ENCODE measurements around the gene AMDHD2. TPM values are rescaled to one million over a fixed set of nuclear protein-coding genes. Genes with fewer than 3 reads are reported as not detected.
"Not testable (repeated sequence)": the region's sequence is repeated elsewhere in the genome, so short reads cannot be mapped to it uniquely, and the experiment has no call there.

AMDHD2 gene
- total RNA-seq, 1 experiment from 2014 or later = 50.3 TPM

GRCh38 chr16:2577044-2577443 lies 56.9 kb downstream of the AMDHD2 start:
- H4K20me1 ChIP-seq (ENCODE audit: low read length); H3K4me2 ChIP-seq (ENCODE audit: low read length); H3K9me3 ChIP-seq (ENCODE audit: low read length); H3K4me1 ChIP-seq (ENCODE audit: insufficient read depth, low read length); H3K36me3 ChIP-seq (ENCODE audit: low read depth, low read length); H3K9me2 ChIP-seq (replicated peaks; ENCODE audit: low read length); CTCF ChIA-PET; DNase-seq; intact Hi-C loops (cut with micrococcal nuclease); POLR2A ChIA-PET (ENCODE audit: unreplicated experiment); H3K9ac ChIP-seq (ENCODE audit: low read length); BruUV-seq (replicated peaks); ATAC-seq; H3K27me3 ChIP-seq (ENCODE audit: low read length); H3F3A ChIP-seq (ENCODE audit: low read length, unreplicated experiment); H3K27ac ChIP-seq (ENCODE audit: low read length); H3K4me3 ChIP-seq (ENCODE audit: low read length); H3K79me2 ChIP-seq (ENCODE audit: low read length); H2AFZ ChIP-seq (ENCODE audit: low read length): not testable (repeated sequence)

DNA sequence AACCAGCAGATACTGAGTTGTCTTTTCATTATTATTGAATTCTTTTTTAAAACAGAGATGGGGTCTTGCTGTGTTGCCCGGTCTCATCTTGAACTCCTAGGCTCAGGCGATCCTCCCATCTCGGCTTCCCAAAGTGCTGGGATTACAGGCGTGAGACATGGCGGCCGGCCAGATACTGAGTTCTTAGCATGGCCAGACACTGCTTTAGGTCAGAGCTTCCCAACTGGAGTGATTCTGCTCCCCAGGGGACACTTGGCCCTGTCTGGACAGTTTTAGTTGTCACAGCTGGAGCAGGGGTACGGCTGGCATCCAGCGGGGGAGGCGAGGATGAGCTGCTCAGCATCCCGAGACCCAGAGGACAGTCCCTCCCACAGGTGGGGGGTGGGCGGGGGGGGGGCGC lies 58.7 kb downstream of the AMDHD2 start:
- CTCF ChIA-PET; H3F3A ChIP-seq (ENCODE audit: low read length, unreplicated experiment); H3K9me2 ChIP-seq (replicated peaks; ENCODE audit: low read length); H4K20me1 ChIP-seq (ENCODE audit: low read length); H3K36me3 ChIP-seq (ENCODE audit: low read depth, low read length); H2AFZ ChIP-seq (ENCODE audit: low read length); POLR2A ChIA-PET (ENCODE audit: unreplicated experiment); H3K4me2 ChIP-seq (ENCODE audit: low read length); DNase-seq; ATAC-seq; H3K9me3 ChIP-seq (ENCODE audit: low read length); BruUV-seq (replicated peaks); intact Hi-C loops (cut with micrococcal nuclease); H3K79me2 ChIP-seq (ENCODE audit: low read length); H3K27me3 ChIP-seq (ENCODE audit: low read length); H3K4me3 ChIP-seq (ENCODE audit: low read length); H3K4me1 ChIP-seq (ENCODE audit: insufficient read depth, low read length); H3K9ac ChIP-seq (ENCODE audit: low read length); H3K27ac ChIP-seq (ENCODE audit: low read length): not testable (repeated sequence)

GRCh38 chr16:2580143-2580542 lies 60.0 kb downstream of the AMDHD2 start:
- CTCF ChIA-PET; H3K9ac ChIP-seq (ENCODE audit: low read length); H2AFZ ChIP-seq (ENCODE audit: low read length); H4K20me1 ChIP-seq (ENCODE audit: low read length); H3K27ac ChIP-seq (ENCODE audit: low read length); DNase-seq; H3K4me2 ChIP-seq (ENCODE audit: low read length); H3K27me3 ChIP-seq (ENCODE audit: low read length); POLR2A ChIA-PET (ENCODE audit: unreplicated experiment); ATAC-seq; H3K36me3 ChIP-seq (ENCODE audit: low read depth, low read length); H3F3A ChIP-seq (ENCODE audit: low read length, unreplicated experiment); H3K4me3 ChIP-seq (ENCODE audit: low read length); H3K79me2 ChIP-seq (ENCODE audit: low read length); H3K9me3 ChIP-seq (ENCODE audit: low read length); intact Hi-C loops (cut with micrococcal nuclease); H3K9me2 ChIP-seq (replicated peaks; ENCODE audit: low read length); BruUV-seq (replicated peaks); H3K4me1 ChIP-seq (ENCODE audit: insufficient read depth, low read length): not testable (repeated sequence)

- H3K9ac ChIP-seq (ENCODE audit: low read length); H3K4me3 ChIP-seq (ENCODE audit: low read length); H3F3A ChIP-seq (ENCODE audit: low read length, unreplicated experiment); H3K36me3 ChIP-seq (ENCODE audit: low read depth, low read length); DNase-seq; H3K4me2 ChIP-seq (ENCODE audit: low read length); BruUV-seq (replicated peaks); H2AFZ ChIP-seq (ENCODE audit: low read length); H3K27me3 ChIP-seq (ENCODE audit: low read length); H3K9me2 ChIP-seq (replicated peaks; ENCODE audit: low read length); H3K79me2 ChIP-seq (ENCODE audit: low read length); CTCF ChIA-PET; ATAC-seq; H3K27ac ChIP-seq (ENCODE audit: low read length); POLR2A ChIA-PET (ENCODE audit: unreplicated experiment); H4K20me1 ChIP-seq (ENCODE audit: low read length); intact Hi-C loops (cut with micrococcal nuclease); H3K9me3 ChIP-seq (ENCODE audit: low read length); H3K4me1 ChIP-seq (ENCODE audit: insufficient read depth, low read length): not testable (repeated sequence)
These were observed 60.6 kb downstream of the AMDHD2 start for GRCh38 chr16:2580818-2581217.

Small RNA genes lying within 50 kb of the gene (microRNA-seq; reads per million reads assigned to microRNA genes)
- gene MIR3178 (ENCODE audit: unreplicated experiment) = not detected

Other genes starting within 250 kb of the AMDHD2 start
- 11.0 and 15.5 TPM in 2 replicates for gene ABCA3, start 179.6 kb upstream of the AMDHD2 start, total RNA-seq (2014; rRNA removed)
- 26.8 and 31.4 TPM in 2 replicates for gene CCNF, start 90.9 kb upstream of the AMDHD2 start, total RNA-seq (2014; rRNA removed)
- 35.5 and 44.9 TPM in 2 replicates for gene TEDC2, start 60.3 kb upstream of the AMDHD2 start, total RNA-seq (2014; rRNA removed)
- gene NTN3, start 49.1 kb upstream of the AMDHD2 start, total RNA-seq (2014; rRNA removed) = not detected in 2 replicates
- gene TBC1D24, start 45.2 kb upstream of the AMDHD2 start, total RNA-seq (2014; rRNA removed) = 11.3 and 15.2 TPM in 2 replicates
- 67.4 and 80.2 TPM in 2 replicates for gene ATP6V0C, start 6.4 kb upstream of the AMDHD2 start, total RNA-seq (2014; rRNA removed)
- gene CEMP1, start 11.0 kb downstream of the AMDHD2 start, total RNA-seq (2014; rRNA removed) = 0.46 TPM in 1 of 2 replicates, not detected in the other
- gene PDPK1, start 17.6 kb downstream of the AMDHD2 start, total RNA-seq (2014; rRNA removed) = 13.7 and 18.9 TPM in 2 replicates
- 52.2 and 62.1 TPM in 2 replicates for gene KCTD5, start 162.2 kb downstream of the AMDHD2 start, total RNA-seq (2014; rRNA removed)
- gene PRSS27, start 199.9 kb downstream of the AMDHD2 start, total RNA-seq (2014; rRNA removed) = 1.2 TPM in 1 of 2 replicates, not detected in the other
- 72.6 and 182 TPM in 2 replicates for gene SRRM2, start 232.3 kb downstream of the AMDHD2 start, total RNA-seq (2014; rRNA removed)

Measured in PC-3 (cell line).